Activated T-cell treated with anti-CD3 and anti-CD28 coated beads for 48 hours (primary cell): ENCODE data around the gene KCNK18.

Experiments
- DNase-seq: peaks from one replicate; pipeline ENCODE4 v3.0.0-alpha.2; 2020; ENCODE audit warnings: low read depth

KCNK18 gene

DNA sequence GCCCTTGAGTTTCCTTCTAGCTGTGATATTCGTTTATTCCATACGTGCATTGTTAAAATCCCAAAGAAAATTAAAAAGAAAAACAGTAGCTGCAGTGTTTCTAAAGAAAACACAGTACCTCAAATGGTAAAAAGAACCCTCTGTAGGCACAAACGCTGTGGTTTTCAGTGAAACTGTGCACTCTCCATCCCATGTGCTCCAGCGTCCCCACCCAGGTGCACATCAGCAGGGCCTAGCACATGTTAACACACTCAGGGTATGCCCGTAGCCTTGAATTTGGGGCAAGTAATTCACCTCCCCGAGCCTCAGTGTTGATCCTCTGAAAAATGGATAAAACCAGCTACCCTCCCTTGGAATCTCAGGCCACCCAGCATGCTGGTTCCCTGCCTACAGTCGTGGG is 53.1 kb downstream of the KCNK18 start:
- DNase-seq: no peak

DNA sequence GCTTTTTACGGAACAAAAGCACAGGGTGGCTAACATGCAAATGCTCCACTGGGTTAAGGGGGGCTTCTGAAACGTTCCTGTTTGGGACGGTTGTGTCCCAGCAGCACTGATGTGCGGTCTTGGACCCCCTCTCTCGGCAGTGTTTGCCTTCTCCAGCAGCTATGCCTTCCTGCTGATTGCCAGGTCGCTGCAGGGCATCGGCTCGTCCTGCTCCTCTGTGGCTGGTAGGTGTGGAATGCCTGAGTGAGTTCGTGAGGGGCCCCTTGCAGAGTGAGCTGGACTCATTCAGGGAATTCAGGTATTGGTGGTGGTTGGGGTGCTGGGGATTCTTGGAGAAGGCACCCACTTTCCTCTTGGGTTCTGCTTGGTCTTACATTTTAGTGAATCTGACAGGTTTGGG is 56.6 kb downstream of the KCNK18 start:
- no peak for DNase-seq

DNA sequence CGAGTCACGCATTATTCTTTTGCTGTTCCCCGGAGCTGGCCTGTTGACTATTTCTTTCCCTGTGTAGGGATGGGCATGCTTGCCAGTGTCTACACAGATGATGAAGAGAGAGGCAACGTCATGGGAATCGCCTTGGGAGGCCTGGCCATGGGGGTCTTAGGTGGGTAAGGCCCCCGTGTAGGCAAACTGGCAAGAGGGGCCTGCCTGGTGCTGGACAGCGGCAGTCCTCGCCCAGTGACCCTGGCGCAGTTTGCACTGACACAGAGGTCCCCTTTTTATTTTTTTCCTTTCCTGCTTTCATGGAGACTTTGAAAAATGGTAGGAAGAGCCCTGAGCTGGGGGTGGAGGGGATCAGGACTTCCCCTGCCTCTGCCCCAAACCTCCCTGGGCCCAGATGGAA is 57.0 kb downstream of the KCNK18 start:
- DNase-seq: no peak

DNA sequence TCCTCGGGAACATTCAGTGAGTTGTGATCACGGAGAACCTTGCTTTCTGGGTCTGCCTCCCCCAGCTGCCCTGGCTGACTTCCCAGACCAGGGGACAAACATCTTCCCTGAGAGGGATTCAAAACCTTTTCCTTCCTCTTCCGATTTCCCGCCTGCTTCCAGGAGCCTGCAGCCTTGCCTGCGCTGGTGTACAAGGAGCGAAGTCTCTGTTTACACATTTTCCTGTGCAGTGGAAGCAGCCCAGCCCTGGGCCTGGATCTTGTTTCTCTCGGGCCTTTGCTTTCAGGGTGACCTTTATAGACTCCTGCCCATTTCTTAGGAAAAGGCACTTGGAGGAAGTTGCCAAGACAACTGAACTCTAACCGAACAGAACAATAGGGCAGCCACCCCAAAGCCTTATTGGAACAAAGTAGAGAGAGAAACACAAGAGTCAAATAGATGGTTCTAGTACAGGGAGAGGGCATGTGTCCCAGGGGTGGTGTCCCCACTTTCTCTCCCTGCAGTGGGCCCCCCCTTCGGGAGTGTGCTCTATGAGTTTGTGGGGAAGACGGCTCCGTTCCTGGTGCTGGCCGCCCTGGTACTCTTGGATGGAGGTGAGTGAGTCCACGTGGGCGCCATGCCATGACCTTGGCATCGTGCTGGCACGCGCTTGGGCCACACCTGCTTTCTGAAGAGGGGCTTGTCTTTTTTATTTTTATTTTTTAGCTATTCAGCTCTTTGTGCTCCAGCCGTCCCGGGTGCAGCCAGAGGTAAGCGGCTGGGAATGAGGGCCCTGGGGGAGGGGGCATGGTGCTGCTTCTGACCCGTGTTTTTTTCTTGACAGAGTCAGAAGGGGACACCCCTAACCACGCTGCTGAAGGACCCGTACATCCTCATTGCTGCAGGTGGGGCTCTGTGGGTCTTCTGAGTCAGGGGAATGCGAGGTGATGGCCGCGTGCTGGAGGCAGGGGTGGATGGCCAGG is 57.8 kb downstream of the KCNK18 start:
- DNase-seq: no peak

DNA sequence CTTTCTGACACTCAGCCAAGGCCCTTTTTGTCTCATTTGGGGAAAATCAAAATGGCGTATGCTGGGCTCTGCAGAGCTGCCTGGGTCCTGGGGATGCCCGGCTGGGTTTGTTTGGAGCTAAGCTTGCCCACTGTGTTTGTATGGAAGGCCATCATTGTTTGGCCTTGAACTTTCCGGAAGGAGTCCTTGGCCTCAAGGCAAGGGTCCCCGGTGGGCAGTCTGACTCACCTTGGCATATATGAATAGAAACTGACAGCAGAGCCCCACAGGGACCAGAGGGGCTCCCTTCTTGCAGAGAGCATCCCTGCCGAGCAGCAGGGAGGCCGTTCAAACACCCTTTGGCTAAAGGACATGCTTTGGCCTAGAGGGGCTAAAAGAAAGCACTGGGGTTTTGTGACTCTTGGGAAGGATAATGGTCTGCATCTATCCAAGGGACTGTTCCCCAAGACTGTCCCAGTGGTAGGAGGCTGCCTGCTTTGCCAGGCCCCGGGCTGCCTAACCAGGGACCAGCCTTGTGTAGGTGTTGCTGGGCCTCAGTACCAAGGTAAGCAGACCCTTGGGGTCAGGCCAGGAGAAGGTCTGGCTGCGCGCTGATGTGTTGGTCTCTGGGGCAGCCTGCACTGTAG is 58.7 kb downstream of the KCNK18 start:
- no peak for DNase-seq

DNA sequence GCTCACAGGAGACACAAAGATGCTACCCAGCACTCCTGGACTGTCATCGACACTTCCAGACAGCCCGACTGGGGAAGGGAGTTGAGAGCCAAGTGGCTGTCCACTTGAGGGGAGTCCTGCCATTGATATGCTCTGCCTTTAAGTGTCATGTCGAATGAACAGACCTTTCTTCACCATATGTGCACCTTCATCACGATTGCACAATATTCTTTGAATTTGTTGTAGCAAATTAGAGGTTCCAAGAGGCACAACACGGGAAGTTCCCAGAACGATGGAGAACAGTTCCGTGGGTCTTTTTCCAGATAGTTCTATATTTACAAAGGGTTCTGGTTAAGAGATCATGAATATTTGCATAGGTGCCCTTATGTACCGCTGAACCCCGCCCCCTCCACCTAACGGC is 59.6 kb downstream of the KCNK18 start:
- DNase-seq: no peak

DNA sequence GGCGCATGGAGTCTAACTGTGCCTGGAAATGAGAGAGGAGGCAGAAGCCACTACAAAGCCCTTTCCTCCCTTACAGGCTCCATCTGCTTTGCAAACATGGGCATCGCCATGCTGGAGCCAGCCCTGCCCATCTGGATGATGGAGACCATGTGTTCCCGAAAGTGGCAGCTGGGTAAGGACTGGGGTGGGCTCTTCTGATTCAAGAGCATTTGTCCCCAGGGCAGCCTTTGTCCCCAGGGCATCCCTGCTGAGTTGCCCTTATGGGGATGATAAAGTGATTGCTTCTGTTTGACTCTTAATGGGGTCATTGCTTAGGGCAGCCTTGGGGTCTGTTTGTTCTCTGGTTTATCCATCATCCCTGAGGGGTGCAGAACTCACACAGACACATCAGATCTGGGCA is 60.4 kb downstream of the KCNK18 start:
- no peak for DNase-seq

DNA sequence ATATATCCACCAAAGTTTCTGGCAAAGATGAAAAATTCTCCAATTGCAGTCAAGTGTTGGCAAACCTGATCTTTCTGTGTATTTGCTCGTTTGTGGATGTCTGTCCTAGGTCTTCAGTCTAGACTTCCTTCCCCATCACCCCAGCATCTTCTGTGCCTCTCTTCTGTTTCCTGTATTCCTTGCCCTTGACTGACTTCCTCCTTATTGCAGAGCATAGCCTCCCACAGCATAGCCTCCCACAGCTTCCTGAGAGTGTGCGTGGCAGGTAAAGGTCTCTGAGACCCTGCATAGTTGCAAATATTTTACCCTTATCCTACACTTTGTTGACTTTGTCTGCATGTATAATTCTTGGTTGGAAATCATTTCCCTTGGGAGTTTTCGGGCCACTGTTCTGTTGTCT is 62.0 kb downstream of the KCNK18 start:
- DNase-seq: no peak
